Neural cell (in vitro differentiated cells): ENCODE measurements around the gene EIF3B. TPM values are rescaled to one million over a fixed set of nuclear protein-coding genes. Genes with fewer than 3 reads are reported as not detected.
"Not testable (repeated sequence)": the region's sequence is repeated elsewhere in the genome, so short reads cannot be mapped to it uniquely, and the experiment has no call there.

Source experiments
- H2AFZ ChIP-seq: fragments of 200-600, 300-800 bp; sonication (generic), shearing (Covaris generic); 2 replicates; pipeline ENCODE4 v1.6.0; 2014; ENCODE audit warnings: low read depth, mild to moderate bottlenecking, antibody characterized with exemption, low read length, moderate library complexity
- H3F3A ChIP-seq: fragments of 200-600 bp; shearing (Covaris generic); 2 replicates; pipeline ENCODE4 v1.6.1; 2016; ENCODE audit warnings: mild to moderate bottlenecking, moderate library complexity, mixed read lengths, antibody characterized with exemption, low read length; ENCODE audit not compliant: insufficient read depth, poor library complexity, severe bottlenecking
- H3K27ac ChIP-seq: fragments of 200-600, 300-800 bp; sonication (generic), shearing (Covaris generic); 2 replicates; pipeline ENCODE4 v1.5.1; 2014; ENCODE audit warnings: mild to moderate bottlenecking, low read length, moderate library complexity
- H3K27me3 ChIP-seq: fragments of 300-800, 200-600 bp; sonication (generic), shearing (Covaris generic); 2 replicates; pipeline ENCODE4 v1.6.0; 2014; ENCODE audit warnings: mild to moderate bottlenecking, low read depth, low read length, moderate library complexity; ENCODE audit not compliant: insufficient read depth
- H3K36me3 ChIP-seq: fragments of 300-800, 200-600 bp; sonication (generic), shearing (Covaris generic); 2 replicates; pipeline ENCODE4 v1.5.1; 2014; ENCODE audit warnings: mild to moderate bottlenecking, antibody characterized with exemption, low read length, moderate library complexity; ENCODE audit not compliant: insufficient read depth
- H3K4me2 ChIP-seq: fragments of 300-800, 200-600 bp; sonication (generic), shearing (Covaris generic); 2 replicates; pipeline ENCODE4 v1.6.0; 2014; ENCODE audit warnings: mild to moderate bottlenecking, low read length
- H3K4me3 ChIP-seq: fragments of 300-800, 200-600 bp; sonication (generic), shearing (Covaris generic); 2 replicates; pipeline ENCODE4 v1.5.1; 2014; ENCODE audit warnings: mild to moderate bottlenecking, low read length, moderate library complexity
- H3K79me2 ChIP-seq: fragments of 200-600 bp; shearing (Covaris generic); replicated peaks from 2 replicates; pipeline ENCODE4 v1.6.0; 2014; ENCODE audit warnings: mild to moderate bottlenecking, low read length, moderate library complexity; ENCODE audit not compliant: insufficient read depth
- H3K9ac ChIP-seq: fragments of 300-800, 200-600 bp; sonication (generic), shearing (Covaris generic); 2 replicates; pipeline ENCODE4 v1.6.1; 2016; ENCODE audit warnings: mild to moderate bottlenecking, low read length, mixed read lengths
- H3K9me2 ChIP-seq: fragments of 200-600 bp; shearing (Covaris generic); 2 replicates; pipeline ENCODE4 v1.6.1; 2016; ENCODE audit warnings: mild to moderate bottlenecking, low read length, mixed read lengths; ENCODE audit not compliant: insufficient read depth
- H3K9me3 ChIP-seq: fragments of 200-600, 300-800 bp; sonication (generic), shearing (Covaris generic); 2 replicates; pipeline ENCODE4 v1.6.1; 2016; ENCODE audit warnings: mild to moderate bottlenecking, mixed run types, low read length, moderate library complexity, mixed read lengths
- H4K20me1 ChIP-seq: fragments of 200-600 bp; shearing (Covaris generic); 2 replicates; pipeline ENCODE4 v1.6.1; 2016; ENCODE audit warnings: mild to moderate bottlenecking, mixed run types; ENCODE audit not compliant: insufficient read depth
- EP300 ChIP-seq: fragments of 450-650 bp; conservative IDR thresholded peaks from 2 replicates; pipeline ENCODE4 v1.6.1; 2014; ENCODE audit warnings: antibody characterized with exemption, mild to moderate bottlenecking, moderate library complexity; ENCODE audit not compliant: poor library complexity, severe bottlenecking
- EZH2 ChIP-seq: fragments of 200-600, 300-800 bp; shearing (Covaris generic), sonication (generic); IDR thresholded peaks from 2 replicates; pipeline ENCODE4 v1.6.1; 2014; ENCODE audit warnings: antibody characterized with exemption, low read length, borderline replicate concordance, mild to moderate bottlenecking; ENCODE audit not compliant: insufficient read depth, poor library complexity, severe bottlenecking
- MXI1 ChIP-seq: fragments of 450-650 bp; conservative IDR thresholded peaks from 2 replicates; pipeline ENCODE4 v1.6.1; 2014; ENCODE audit warnings: antibody characterized with exemption, mild to moderate bottlenecking; ENCODE audit not compliant: poor library complexity, severe bottlenecking
- POLR2AphosphoS5 ChIP-seq: IDR thresholded peaks from 2 replicates; pipeline ENCODE4 v1.6.1; 2012
- RAD21 ChIP-seq: fragments of 450-650 bp; conservative IDR thresholded peaks from 2 replicates; pipeline ENCODE4 v1.6.1; 2014; ENCODE audit warnings: antibody characterized with exemption, mild to moderate bottlenecking, moderate library complexity
- SMC3 ChIP-seq: fragments of 450-650 bp; conservative IDR thresholded peaks from 2 replicates; pipeline ENCODE4 v1.6.1; 2014; ENCODE audit warnings: antibody characterized with exemption, mild to moderate bottlenecking, moderate library complexity; ENCODE audit not compliant: poor library complexity
- TAF1 ChIP-seq: IDR thresholded peaks from 2 replicates; pipeline ENCODE4 v1.6.1; 2012; ENCODE audit warnings: low read depth
- polyA plus RNA-seq: library from polyadenylated mRNA; depleted of rRNA; stranded (reverse); fragments of >200 nt; gene quantifications from 2 replicates; pipeline ENCODE4 v1.2.3, GENCODE V29; 2014
- TF ChIP-seq, protein P1 (sequence below): fragments of 450-650 bp; IDR thresholded peaks from 2 replicates; pipeline ENCODE4 v1.5.1; 2014; ENCODE audit warnings: antibody characterized with exemption, mild to moderate bottlenecking, moderate library complexity; ENCODE audit not compliant: poor library complexity, severe bottlenecking
- TF ChIP-seq, protein P2 (sequence below): IDR thresholded peaks from 2 replicates; pipeline ENCODE4 v1.6.1; 2012; ENCODE audit warnings: borderline replicate concordance

The EIF3B gene
- polyA plus RNA-seq, 1 donor from 2014 or later, result 65.1 TPM

GRCh38 chr7:2347351-2348063, 7.1 kb upstream of the EIF3B start:
- H3K79me2 ChIP-seq, H4K20me1 ChIP-seq, H3K27ac ChIP-seq, H3K4me2 ChIP-seq, H3K27me3 ChIP-seq, H3F3A ChIP-seq, H3K36me3 ChIP-seq, H3K9ac ChIP-seq, H3K9me2 ChIP-seq, H3K4me3 ChIP-seq, H3K9me3 ChIP-seq, H2AFZ ChIP-seq: not testable (repeated sequence)

- Histone ChIP-seq H3K4me2 (no peak overlapping the region), H3K79me2 (peaks cover under 1% of the 10 kb centered on the region)
Measured at GRCh38 chr7:2350055-2350454, 4.6 kb upstream of the EIF3B start.

GRCh38 chr7:2350861-2351260, 3.8 kb upstream of the EIF3B start:
- Histone ChIP-seq H3K9me3 (no peaks in the 10 kb centered on the region), H3K4me2 (no peak overlapping the region), H3K9ac (no peak overlapping the region), H3K9me2 (no peaks in the 10 kb centered on the region), H3K27ac (no peak overlapping the region), H4K20me1 (no peaks in the 10 kb centered on the region), H3K36me3 (no peaks in the 10 kb centered on the region), H3K27me3 (no peaks in the 10 kb centered on the region), H3K79me2 (peaks cover 8% of the 10 kb centered on the region), H3K4me3 (no peak overlapping the region), H3F3A (no peaks in the 10 kb centered on the region), H2AFZ (no peak overlapping the region)
- TF ChIP-seq EP300, result no peak
- no peak for TF ChIP-seq SMC3
- TF ChIP-seq POLR2AphosphoS5, result no peak
- TF ChIP-seq EZH2, result no peak
- no peak for TF ChIP-seq RAD21
- TF ChIP-seq, protein P1, sequence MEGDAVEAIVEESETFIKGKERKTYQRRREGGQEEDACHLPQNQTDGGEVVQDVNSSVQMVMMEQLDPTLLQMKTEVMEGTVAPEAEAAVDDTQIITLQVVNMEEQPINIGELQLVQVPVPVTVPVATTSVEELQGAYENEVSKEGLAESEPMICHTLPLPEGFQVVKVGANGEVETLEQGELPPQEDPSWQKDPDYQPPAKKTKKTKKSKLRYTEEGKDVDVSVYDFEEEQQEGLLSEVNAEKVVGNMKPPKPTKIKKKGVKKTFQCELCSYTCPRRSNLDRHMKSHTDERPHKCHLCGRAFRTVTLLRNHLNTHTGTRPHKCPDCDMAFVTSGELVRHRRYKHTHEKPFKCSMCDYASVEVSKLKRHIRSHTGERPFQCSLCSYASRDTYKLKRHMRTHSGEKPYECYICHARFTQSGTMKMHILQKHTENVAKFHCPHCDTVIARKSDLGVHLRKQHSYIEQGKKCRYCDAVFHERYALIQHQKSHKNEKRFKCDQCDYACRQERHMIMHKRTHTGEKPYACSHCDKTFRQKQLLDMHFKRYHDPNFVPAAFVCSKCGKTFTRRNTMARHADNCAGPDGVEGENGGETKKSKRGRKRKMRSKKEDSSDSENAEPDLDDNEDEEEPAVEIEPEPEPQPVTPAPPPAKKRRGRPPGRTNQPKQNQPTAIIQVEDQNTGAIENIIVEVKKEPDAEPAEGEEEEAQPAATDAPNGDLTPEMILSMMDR, result no peak
- no peak for TF ChIP-seq MXI1
- TF ChIP-seq, protein P2, sequence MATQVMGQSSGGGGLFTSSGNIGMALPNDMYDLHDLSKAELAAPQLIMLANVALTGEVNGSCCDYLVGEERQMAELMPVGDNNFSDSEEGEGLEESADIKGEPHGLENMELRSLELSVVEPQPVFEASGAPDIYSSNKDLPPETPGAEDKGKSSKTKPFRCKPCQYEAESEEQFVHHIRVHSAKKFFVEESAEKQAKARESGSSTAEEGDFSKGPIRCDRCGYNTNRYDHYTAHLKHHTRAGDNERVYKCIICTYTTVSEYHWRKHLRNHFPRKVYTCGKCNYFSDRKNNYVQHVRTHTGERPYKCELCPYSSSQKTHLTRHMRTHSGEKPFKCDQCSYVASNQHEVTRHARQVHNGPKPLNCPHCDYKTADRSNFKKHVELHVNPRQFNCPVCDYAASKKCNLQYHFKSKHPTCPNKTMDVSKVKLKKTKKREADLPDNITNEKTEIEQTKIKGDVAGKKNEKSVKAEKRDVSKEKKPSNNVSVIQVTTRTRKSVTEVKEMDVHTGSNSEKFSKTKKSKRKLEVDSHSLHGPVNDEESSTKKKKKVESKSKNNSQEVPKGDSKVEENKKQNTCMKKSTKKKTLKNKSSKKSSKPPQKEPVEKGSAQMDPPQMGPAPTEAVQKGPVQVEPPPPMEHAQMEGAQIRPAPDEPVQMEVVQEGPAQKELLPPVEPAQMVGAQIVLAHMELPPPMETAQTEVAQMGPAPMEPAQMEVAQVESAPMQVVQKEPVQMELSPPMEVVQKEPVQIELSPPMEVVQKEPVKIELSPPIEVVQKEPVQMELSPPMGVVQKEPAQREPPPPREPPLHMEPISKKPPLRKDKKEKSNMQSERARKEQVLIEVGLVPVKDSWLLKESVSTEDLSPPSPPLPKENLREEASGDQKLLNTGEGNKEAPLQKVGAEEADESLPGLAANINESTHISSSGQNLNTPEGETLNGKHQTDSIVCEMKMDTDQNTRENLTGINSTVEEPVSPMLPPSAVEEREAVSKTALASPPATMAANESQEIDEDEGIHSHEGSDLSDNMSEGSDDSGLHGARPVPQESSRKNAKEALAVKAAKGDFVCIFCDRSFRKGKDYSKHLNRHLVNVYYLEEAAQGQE, result no peak
- no peak for TF ChIP-seq TAF1

More at GRCh38 chr7:2350055-2350454, 4.6 kb upstream of the EIF3B start:
- Histone ChIP-seq H3K4me3 (no peak overlapping the region), H4K20me1 (no peaks in the 10 kb centered on the region), H3K27me3 (no peaks in the 10 kb centered on the region), H3K27ac (no peak overlapping the region), H3F3A (no peaks in the 10 kb centered on the region), H3K9me3 (no peaks in the 10 kb centered on the region), H2AFZ (no peak overlapping the region), H3K9ac (no peak overlapping the region), H3K36me3 (no peaks in the 10 kb centered on the region), H3K9me2 (no peaks in the 10 kb centered on the region)
- TF ChIP-seq TAF1, result no peak
